SJSA1 (cell line): Measurements from ENCODE around the gene RAB25. TPM values are rescaled to one million over a fixed set of nuclear protein-coding genes. Genes with fewer than 3 reads are reported as not detected.

Source experiments
- DNase-seq, 2 experiments: peaks; one replicate each; pipeline ENCODE4 v3.0.0-alpha.2; 2015 to 2020; ENCODE audit warnings: low spot score in 2 of 2, low read depth in 1 of 2
- H3K27ac ChIP-seq: fragments of 250-450 bp; sonication (Bioruptor Pico); 2 replicates; pipeline ENCODE4 v1.5.1; 2020; ENCODE audit warnings: mild to moderate bottlenecking, moderate library complexity
- H3K27me3 ChIP-seq: fragments of 250-450 bp; sonication (Bioruptor Pico); replicated peaks from 2 replicates; pipeline ENCODE4 v1.5.1; 2020; ENCODE audit warnings: mild to moderate bottlenecking, moderate library complexity
- H3K36me3 ChIP-seq: fragments of 250-450 bp; sonication (Bioruptor Pico); 2 replicates; pipeline ENCODE4 v1.5.1; 2020; ENCODE audit warnings: mild to moderate bottlenecking
- H3K4me1 ChIP-seq: fragments of 250-450 bp; sonication (Bioruptor Pico); replicated peaks from 2 replicates; pipeline ENCODE4 v1.6.1; 2021; ENCODE audit warnings: mild to moderate bottlenecking
- H3K4me3 ChIP-seq: fragments of 250-450 bp; sonication (Bioruptor Pico); 2 replicates; pipeline ENCODE4 v1.5.1; 2020; ENCODE audit warnings: mild to moderate bottlenecking
- H3K9me3 ChIP-seq: fragments of 250-450 bp; sonication (Bioruptor Pico); replicated peaks from 2 replicates; pipeline ENCODE4 v1.5.1; 2020; ENCODE audit warnings: mild to moderate bottlenecking
- total RNA-seq: library from RNA; depleted of rRNA; stranded (reverse); fragments of >200 nt; shearing (Covaris generic); gene quantifications from 2 replicates; pipeline ENCODE4 v1.2.3, GENCODE V29; 2014; rRNA removed

RAB25 gene
- total RNA-seq, 1 experiment from 2014 or later = not detected

GRCh38 chr1:156117414-156118176, 56.6 kb downstream of the RAB25 start:
- Histone ChIP-seq H3K4me3 (peak overlapping the region; percentile 95; the same call in 1 of the 2 replicates), H3K27ac (no peak overlapping the region), H3K27me3 (no peaks in the 10 kb centered on the region), H3K9me3 (no peaks in the 10 kb centered on the region), H3K36me3 (peaks cover 67% of the 10 kb centered on the region), H3K4me1 (peaks cover 78% of the 10 kb centered on the region)
- DNase-seq = no peak

- no peaks in the 10 kb centered on the region for H3K27me3 ChIP-seq
- no peak for DNase-seq
- H3K9me3 ChIP-seq = no peaks in the 10 kb centered on the region
- peaks cover 72% of the 10 kb centered on the region for H3K36me3 ChIP-seq
- no peak overlapping the region for H3K27ac ChIP-seq
- no peak overlapping the region for H3K4me3 ChIP-seq
- H3K4me1 ChIP-seq = peaks cover 78% of the 10 kb centered on the region
Observed at GRCh38 chr1:156118177-156118868, 57.4 kb downstream of the RAB25 start.

- Histone ChIP-seq H3K36me3 (peaks cover 76% of the 10 kb centered on the region), H3K4me1 (peaks cover 81% of the 10 kb centered on the region), H3K9me3 (no peaks in the 10 kb centered on the region), H3K4me3 (peak overlapping the region; percentile 5; the same call in 1 of the 2 replicates), H3K27me3 (no peaks in the 10 kb centered on the region), H3K27ac (peak overlapping the region; percentile 42)
- peak; percentile 68 to 81 for DNase-seq
Observed at GRCh38 chr1:156119503-156120209, 58.7 kb downstream of the RAB25 start.

Other genes starting within 250 kb of the RAB25 start
- gene GON4L, start 203.9 kb upstream of the RAB25 start, total RNA-seq = 14.6 and 22.7 TPM in 2 replicates
- gene SYT11, start 201.6 kb upstream of the RAB25 start, total RNA-seq = 6.3 and 6.9 TPM in 2 replicates
- 47.4 and 73.8 TPM in 2 replicates for gene RIT1, start 149.8 kb upstream of the RAB25 start, total RNA-seq
- gene KHDC4, start 126.7 kb upstream of the RAB25 start, total RNA-seq = 31.5 and 63.9 TPM in 2 replicates
- gene RXFP4, start 119.5 kb upstream of the RAB25 start, total RNA-seq = not detected in 2 replicates
- gene ARHGEF2, start 82.6 kb upstream of the RAB25 start, total RNA-seq = 49.8 and 81.1 TPM in 2 replicates
- 507 and 546 TPM in 2 replicates for gene SSR2, start 40.2 kb upstream of the RAB25 start, total RNA-seq
- gene UBQLN4, start 7.4 kb upstream of the RAB25 start, total RNA-seq = 11.4 and 18.2 TPM in 2 replicates
- 49.0 and 55.8 TPM in 2 replicates for gene LAMTOR2, start 6.4 kb upstream of the RAB25 start, total RNA-seq
- 0.13 and 1.1 TPM in 2 replicates for gene MEX3A, start 21.3 kb downstream of the RAB25 start, total RNA-seq
- 944 and 992 TPM in 2 replicates for gene LMNA, start 53.6 kb downstream of the RAB25 start, total RNA-seq
- gene SEMA4A, start 92.4 kb downstream of the RAB25 start, total RNA-seq = 0.16 and 1.8 TPM in 2 replicates
- gene SLC25A44, start 132.9 kb downstream of the RAB25 start, total RNA-seq = 16.4 and 17.9 TPM in 2 replicates
- gene PMF1, start 151.8 kb downstream of the RAB25 start, total RNA-seq = 85.6 and 100 TPM in 2 replicates
- gene BGLAP, start 181.0 kb downstream of the RAB25 start, total RNA-seq = not detected in 2 replicates
- gene PAQR6, start 186.9 kb downstream of the RAB25 start, total RNA-seq = 0.16 and 0.32 TPM in 2 replicates
- 49.8 and 68.2 TPM in 2 replicates for gene SMG5, start 221.7 kb downstream of the RAB25 start, total RNA-seq
- gene TMEM79, start 223.2 kb downstream of the RAB25 start, total RNA-seq = 0.69 and 1.9 TPM in 2 replicates
- gene GLMP, start 234.5 kb downstream of the RAB25 start, total RNA-seq = 30.0 and 32.0 TPM in 2 replicates
- gene VHLL, start 238.1 kb downstream of the RAB25 start, total RNA-seq = not detected in 2 replicates